Activated CD4-positive, alpha-beta T cell treated with anti-CD3 and anti-CD28 coated beads for 1 hour (primary cell): ENCODE data around the gene PLEK2.
"Not testable (repeated sequence)": the region's sequence is repeated elsewhere in the genome, so short reads cannot be mapped to it uniquely, and the experiment has no call there.

Experiments used
- DNase-seq: peaks from one replicate; pipeline ENCODE4 v3.0.0-alpha.2; 2020

The PLEK2 gene

DNA sequence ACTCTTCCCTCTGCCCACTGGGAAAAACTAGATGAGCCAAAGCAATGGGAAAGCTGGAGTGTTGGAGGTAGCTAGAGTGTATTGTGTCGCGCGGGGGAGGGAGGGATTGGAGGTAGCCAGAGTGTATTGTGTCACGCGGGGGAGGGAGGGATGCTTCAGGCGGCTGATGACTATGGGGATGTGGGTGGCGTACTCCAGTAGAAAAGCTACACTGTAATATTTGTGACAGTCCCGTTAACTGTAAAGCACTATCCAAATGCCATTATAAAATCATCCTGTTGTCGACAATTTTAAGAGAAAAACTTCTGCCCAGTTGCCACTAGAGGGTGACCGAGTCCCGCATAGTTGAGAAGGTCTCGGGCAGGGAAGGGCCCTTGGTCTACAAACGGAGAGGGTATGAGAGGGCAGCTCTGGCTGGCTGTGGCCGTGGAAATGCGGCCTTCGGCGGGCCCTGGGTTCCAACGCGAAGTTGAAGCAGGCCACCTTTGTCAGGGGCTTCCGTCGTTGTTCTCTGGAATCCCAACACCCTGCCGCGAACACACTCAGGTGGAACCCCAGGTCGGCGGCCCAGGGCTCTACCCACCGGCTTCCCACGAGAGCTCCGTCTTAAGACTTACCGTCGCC, 15.1 kb upstream of the PLEK2 start:
- peak; percentile 62 for DNase-seq

DNA sequence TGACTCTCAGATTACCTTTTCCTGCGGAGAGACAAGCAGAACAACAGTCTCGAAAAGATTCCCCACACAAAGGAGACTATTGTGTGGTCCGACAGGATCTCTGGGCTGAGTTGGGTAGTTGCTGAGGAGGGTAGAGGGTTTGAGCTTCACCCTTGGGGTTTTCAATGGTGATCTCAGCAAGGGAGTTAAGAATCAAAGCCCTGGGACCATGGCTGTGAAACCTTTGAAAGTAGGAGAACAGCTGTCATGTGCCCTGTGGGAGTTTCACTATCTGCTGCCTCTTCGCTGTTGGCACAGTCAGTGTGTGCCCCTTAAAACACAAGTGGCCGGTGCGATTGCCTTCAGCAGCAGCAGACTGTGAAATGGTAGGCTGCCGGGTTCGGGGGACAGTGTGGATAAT, 14.2 kb upstream of the PLEK2 start:
- DNase-seq: no peak

DNA sequence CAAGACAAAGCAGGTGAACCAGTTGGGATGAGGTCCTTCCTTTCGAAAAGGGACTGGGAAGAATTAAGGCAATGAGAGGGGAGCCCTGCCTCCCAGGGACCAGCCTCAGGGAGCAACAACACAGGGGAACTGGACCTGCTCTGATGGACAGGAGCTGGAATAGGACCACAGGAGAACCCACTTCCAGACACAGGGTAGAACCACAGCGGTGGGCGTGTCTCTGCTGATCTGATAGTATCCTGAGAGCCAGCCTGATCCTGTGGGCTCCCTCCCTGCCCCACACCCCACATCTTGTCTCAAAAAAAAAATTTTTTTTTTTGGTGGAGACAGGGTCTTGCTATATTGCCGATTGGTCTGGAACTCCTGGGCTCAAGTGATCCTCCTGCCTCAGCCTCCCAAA, 13.6 kb upstream of the PLEK2 start:
- no peak for DNase-seq

DNA sequence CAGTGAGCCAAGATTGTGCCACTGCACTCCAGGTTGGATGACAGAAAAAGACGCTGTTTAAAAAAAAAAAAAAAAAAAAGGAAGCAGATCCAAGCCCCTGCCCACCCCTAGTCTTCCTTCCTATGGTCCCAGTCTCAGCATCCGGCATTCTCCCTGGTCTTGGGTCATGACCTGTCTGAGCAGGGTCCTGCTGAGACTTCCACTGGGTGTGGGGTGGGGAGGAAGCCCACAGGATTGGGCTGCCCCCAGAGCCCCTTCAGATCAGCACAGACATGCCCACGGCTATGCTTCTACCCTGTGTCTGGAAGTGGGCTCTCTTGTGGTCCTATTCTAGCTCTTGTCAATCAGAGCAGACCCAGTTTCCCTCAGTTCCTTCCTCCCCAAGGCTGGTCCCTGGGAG, 12.6 kb upstream of the PLEK2 start:
- DNase-seq: no peak

DNA sequence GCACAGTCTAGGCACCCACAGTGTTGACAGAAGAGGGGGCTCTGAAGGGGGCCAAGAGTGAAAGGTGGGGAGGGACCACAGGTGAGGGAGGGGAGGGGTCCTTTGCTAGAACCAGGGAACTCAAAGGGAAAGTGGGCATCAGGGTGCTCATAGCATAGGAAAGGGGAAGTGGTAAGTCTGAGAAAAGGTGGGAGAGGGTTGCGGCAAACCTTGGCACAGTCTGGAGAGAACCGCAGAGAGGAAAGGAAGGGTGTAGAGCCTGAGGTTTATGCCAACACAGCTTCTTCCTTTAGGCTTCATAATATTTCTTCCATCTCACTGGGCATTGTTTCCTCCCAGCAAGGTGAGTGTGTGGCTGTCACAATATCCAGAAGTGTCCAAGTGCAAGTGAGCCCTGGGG, 11.5 kb upstream of the PLEK2 start:
- no peak for DNase-seq

DNA sequence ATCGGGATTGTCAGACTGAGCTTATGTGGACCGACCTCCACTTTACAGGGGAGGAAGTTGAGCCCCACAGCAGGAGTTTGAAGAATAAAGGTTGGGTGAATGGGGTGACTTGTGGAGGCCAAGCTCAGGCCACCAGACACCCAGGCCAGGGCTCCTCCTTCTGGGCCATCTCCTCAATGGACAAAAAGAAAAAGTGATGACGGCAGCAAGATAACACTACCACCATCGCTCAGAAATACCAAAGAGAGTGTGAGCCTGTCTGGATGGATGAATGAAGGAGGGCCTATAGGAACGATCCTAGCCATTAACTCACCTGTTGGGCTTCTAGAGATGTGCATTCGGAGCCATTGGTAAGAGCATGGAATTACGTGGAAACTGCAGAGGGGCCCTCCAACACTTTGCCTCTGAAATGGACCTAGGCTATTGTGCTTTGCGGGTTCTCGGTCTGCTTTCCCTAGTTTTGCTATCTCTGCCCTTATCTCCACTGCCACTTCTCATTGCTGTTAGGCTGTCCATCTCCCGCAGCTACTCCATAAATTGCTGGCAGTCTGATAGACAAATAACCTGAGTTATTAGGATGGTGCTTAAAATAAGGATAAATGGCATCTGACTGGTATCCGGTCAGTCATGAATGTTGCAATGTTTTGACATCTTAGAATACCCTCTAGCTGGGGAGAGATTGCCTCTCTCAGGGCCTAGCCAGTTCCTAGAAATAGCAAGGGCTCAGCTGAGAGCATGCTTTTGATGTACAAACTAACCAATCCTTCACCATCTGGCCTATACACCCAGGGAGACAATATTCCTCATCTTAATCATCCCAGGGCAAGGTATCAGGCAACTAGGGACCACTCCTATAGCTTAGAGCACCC, 9.6 kb upstream of the PLEK2 start:
- DNase-seq: no peak

DNA sequence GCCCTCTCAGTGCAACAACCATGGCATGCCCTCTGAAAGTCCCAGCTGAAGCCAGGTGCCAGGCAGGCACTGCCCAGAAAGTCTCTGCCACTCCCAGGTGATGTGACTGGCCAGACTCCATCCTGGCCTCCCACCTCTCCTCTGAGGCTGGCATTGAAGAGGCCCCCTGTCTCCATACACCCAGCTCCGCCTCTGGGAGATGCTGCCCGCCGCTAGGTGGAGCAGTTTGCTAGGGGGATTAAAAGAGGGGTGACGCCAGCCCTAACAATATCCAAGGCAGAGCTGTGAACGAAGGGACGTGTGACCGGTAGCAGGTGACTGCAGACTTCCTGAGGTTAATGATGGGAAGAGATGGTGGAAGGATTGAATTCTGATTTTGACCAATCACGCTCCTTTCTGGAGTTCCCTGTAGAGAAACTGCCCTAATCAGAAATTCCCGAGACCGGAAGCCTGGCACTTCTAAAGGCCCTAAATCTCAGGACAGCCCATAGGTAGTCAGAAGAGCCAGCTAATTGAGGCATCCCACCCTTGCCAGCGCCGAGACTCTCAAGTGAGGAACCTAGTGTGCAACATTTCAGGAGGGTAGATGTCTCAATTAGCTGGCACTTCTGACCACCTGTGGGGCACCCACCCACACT, 8.3 kb upstream of the PLEK2 start:
- no peak for DNase-seq

DNA sequence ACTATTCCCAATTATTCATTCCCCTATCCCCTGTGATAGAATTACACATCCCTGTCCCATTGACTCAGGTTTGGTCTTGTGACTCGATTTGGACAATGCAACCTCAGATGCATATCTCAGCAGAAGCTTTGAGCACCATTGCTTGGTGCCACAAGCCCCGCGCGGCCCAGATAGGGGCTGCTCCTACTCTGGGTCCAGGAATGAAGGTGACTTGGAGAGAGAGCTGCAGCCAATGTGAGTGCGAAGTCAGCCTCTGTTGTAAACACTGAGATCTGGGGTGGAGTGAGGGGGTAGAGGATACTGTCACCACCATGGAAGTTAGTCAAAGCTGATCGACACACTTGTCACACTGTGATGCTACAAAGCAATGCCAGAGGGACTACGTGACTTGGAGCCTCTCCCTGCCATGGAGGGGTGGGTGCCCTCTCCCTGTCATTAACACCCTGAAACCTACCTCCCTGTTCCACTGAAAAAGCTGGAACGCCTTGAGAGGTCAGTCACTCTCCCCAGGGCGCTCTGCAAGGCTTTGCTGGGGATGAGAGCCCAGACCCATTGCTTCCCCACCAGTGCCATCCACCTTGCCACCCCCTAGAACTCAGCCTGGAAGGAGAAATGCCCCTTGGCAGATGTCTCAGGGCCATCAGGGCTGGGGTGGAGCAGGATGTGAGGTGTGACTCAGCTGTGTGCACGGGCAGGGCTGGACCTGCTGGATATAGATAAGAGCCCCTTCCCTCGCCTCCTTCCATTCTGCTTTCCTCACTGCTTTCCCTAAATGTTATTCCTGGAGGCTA, 6.6 kb upstream of the PLEK2 start:
- no peak for DNase-seq

DNA sequence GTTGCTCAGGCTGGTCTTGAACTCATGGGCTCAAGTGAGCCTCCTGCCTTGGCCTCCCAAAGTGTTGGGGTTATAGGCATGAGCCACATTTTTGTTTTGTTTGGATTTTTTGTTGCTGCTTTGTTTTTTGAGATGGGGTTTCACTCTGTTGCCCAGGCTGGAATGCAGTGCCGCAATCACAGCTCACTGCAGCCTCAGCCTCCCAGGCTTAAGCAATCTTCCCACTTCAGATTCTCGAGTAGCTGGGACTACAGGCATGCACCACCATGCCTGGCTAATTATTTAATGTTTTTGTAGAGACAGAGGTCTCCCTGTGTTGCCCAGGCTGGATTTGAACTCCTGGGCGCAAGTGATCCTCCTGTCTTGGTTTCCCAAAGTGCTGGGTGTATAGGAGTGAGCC, 5.7 kb upstream of the PLEK2 start:
- DNase-seq: no peak

DNA sequence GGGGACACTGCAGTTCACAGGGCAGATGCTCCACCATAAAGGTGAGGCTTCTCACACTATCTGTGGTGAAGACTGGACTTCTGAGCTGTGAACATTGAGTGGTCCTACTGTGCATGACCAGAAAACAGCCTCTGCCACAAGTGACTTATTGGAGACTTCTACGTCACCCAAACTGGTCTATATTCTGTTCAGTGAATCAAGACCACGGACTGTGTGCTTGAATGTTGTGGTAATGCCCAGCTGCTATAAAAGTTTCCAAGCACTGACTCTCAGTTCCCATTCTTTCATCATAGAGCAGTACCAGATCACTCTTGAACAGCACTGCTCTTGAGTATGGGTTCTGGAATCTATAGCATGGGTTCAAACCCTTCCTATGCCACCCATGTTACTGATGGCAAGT, 4.8 kb upstream of the PLEK2 start:
- DNase-seq: no peak

DNA sequence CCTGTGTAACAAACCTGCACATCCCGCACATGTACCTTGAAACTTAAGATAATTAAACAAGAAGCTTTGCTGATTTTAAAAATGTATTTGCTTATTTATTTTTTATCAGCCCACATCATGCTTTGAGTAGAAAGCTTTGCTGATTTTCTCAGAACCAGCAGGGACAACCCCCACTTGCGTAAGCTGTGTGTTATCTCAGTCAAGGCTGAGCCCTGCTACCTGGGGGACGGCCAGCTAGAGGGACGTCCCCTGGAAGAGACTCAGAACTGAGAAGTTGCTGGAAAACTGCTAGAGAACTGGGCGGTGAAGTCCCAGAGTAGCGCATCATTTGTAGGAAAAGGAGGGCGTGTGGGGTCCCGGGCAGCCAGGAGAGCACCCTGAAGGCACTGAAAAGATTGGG, 4.1 kb upstream of the PLEK2 start:
- no peak for DNase-seq

DNA sequence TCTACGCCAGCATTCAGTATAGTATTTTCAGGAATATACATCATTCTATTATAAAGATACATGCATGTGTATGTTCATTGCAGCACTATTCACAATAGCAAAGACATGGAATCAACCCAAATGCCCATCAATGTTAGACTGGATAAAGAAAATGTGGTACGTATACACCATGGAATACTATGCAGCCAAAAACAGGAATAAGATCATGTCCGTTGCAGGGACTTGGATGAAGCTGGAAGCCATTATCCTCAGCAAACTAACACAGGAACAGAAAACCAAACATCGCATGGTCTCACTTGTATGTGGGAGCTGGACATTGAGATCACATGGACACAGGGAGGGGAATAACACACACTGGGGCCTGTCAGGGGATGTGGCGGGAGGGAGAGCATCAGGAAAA, 3.6 kb upstream of the PLEK2 start:
- DNase-seq: not testable (repeated sequence)

DNA sequence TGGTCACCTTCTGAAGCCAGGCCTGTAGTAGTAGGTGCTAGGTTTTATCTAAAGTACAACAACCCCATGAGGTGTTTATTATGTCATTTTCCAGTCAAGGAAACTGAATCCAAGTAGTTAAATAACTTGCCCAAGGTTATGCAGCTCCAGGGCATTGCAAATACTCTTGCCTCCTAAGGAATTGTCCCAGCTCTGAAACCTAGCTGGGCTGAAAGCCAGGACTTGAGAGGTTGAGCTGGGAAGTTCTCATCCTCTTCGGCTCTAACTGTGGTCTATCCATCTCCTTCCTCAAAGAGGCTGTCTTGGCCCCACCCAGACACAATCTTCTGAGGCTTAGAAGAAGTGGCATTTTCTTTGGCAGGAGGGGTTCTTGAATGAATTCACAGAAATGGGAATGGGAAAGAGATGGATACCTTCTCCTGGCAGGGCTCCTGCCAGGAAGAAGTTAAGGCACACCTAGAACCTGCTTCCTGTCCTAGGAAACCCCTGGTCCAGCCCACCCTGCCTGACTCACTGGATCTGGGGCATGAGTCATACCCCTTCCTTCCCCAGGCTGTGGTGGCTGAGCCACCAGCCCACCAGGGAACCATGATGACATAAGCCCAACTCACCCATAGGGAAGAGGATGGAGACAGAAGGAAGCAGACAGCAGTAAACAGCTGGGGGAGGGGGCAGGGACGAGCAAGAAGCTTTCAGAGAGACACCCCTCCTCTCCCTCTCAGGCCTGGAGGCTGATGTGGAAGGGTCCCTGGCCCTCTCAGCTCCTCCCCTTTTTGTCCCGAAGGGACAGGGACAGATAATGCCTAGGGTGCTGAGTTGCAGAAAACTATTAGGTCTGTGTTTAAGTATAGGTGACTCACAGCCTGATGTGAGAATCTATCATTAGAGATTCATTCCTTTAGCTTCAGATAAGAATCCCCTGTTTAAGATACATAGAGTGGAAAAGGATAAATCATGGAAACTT, 2.1 kb upstream of the PLEK2 start:
- DNase-seq: no peak

DNA sequence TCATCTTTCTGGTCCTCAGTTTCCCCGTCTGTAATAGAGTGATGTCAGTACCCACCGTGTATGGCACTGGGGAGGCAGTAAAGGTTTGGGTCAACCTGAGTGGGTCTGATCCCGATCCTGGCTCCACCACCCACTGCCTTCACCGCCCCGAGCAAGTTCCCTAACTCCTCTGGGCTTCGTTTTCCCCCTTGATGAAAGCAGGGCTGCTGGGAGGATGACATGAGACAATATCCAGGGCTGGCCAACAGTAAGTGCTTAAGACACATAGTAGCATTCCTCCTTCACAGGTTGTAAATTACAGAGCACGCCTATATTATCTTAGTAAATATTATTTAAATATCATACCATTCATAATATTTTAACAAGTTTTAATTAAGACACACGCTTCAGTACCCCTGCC, 595 bp downstream of the PLEK2 start:
- DNase-seq: no peak

DNA sequence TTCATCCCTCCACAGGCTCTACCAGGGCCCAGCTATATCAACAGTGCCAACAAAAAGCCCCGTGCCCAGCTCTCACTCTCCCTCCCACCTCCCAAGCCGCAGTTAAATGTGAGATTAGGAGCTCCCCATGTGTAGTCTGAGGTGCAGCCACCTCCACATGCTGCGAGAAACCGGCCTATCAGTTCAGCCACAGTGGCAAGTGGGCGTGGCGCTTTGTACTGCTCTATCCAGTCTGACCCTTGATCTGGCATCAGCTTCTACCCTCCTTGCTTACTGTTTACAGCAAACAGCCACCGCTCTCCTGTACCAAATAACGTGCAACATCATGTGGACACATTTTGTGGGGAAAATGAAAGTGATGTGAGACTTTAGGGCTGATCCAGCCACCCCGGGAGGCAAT, 1.7 kb downstream of the PLEK2 start:
- no peak for DNase-seq

DNA sequence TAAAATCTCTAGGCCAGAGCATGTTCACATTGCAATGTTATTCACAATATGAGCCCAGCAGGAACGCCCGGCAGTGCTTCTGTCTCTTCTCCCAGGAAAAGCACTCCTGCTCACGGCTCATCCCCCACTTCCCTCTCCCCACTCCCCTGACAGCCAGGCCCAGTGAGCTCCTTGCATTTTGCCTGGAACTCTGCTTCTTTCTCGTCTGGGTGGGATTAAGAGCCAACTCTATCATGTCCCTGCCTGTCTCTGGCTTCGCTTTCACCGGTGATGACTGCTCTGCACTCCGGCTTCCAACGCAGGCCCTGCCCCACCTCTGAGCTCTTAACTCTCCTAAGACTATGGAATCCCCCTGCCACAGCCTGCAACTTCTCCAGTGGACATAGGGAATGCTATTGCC, 2.5 kb downstream of the PLEK2 start:
- no peak for DNase-seq

DNA sequence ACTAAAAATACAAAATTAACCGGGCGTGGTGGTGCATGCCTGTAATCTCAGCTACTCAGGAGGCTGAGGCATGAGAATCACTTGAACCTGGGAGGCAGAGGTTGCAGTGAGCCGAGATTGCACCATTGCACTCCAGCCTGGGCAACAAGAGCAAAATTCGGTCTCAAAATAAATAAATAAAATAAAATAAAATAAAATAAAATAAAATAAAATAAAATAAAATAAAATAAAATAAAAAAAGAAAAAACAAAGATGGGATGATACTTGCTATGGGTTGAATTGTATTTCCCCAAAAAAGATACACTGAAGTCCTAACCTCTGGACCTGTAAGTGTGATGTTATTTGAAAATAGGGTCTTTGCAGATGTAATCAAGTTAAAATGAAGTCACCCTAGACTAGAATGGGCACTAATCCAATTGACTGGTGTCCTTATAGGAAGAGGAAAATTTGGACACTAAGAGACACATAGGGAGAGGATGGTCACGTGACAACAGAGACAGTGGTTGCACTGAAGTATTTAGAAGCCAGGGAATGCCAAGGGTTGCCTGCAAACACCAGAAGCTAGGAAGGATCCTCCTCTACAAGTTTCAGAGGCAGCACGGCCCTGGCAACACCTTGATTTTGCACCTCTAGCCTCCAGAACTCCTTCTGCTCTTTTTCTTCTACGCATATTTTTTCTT, 3.7 kb downstream of the PLEK2 start:
- not testable (repeated sequence) for DNase-seq

DNA sequence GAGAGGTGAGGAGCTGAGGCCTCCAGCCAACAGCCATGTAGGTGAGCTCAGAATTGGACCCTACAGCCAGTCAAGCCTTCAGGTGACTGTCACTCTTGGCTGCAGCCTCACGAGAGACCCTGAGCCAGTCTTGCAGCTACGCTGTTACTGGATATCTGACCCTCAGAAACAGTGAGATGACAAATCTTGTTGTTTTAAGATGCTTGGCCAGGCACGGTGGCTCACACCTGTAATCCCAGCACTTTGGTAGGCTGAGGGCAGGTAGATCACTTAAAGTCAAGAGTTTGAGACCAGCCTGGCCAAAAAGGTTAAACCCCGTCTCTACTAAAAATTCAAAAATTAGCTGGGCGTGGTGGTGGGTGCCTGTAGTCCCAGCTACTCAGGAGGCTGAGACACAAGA, 6.2 kb downstream of the PLEK2 start:
- DNase-seq: no peak

DNA sequence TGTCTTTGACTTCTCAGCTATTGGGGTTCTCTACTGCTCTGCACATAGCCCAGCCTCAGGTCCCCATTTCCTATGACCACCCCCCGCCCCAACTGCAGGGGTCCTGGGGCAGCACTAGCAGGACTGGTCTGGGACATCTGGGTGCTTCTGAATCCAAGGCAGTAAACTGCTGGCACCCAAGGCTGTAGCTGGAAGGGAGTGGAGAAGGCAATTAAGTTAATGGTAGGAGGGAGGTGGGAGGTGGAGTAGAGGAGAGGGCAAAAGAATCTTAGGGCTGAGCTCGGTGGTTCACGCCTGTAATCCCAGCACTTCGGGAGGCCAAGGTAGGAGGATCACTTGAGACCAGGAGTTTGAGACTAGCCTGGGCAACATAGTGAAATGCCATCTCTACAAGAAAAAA, 11.5 kb downstream of the PLEK2 start:
- DNase-seq: no peak

DNA sequence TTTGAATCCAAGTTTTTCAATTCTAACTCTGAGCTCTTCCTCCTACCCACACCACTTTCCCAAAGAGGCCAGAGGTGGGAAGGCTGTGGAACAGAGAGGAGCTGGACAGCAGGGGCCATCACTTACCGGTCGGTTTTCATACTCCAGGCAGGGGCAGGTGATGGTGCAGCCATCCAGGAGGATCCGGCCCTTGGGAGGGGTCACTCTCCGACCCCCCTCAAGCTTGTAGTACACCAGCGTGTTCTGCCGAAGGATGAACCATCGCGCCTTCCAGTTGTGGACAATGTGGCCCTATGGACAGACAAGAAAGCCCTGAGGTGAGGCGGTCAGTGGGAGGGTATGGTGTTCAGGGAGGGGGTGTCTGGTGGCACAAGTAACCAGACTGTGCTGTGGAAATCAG, 14.4 kb downstream of the PLEK2 start:
- no peak for DNase-seq

DNA sequence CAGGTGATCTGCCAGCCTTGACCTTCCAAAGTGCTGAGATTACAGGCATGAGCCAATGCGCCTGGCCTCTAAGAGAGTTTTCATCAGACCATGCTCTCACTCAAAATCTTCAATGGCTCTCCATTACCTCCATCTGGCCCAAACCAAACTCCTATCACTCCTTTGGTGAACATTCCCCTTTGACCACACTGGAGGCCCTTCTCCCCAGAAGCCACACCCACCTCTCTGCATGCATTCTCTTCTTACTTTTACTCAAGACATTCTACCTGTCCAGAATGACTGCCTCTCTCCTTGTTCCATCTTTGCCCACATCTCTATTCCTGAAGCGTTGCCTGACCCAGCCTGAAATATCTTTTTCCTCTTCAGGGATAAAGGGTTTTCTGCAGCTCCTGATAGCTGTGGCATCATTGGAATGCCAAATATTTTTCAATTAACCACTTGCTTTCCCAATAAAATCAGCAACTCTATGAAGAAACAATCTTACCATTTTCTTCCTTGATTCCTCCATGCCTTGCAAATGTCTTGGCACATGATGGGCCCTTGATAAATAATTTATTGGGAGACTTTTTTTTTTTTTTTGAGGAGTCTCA, 15.5 kb downstream of the PLEK2 start:
- DNase-seq: no peak
